Breast epithelium (tissue), 4 donors: Measurements from ENCODE around the gene PLB1. TPM values are rescaled to one million over a fixed set of nuclear protein-coding genes. Genes with fewer than 3 reads are reported as not detected.

Source experiments
- DNase-seq, 2 donors: peaks; one replicate each; pipeline ENCODE4 v3.0.0-alpha.2; 2019; ENCODE audit warnings: low spot score in 2 of 2
- H3K27ac ChIP-seq, 2 donors: fragments of 200-600 bp; sonication (generic) in 1 of 2; one replicate each; pipeline ENCODE4 v1.5.1; 2016 to 2019; ENCODE audit warnings: mild to moderate bottlenecking in 1 of 2
- H3K27me3 ChIP-seq, 2 donors: fragments of 200-600 bp; sonication (generic) in 1 of 2; one replicate each; pipeline versions ENCODE4 v1.5.1 to v1.6.0; 2017 to 2019; ENCODE audit warnings: control low read depth in 1 of 2, mild to moderate bottlenecking in 1 of 2
- H3K36me3 ChIP-seq: fragments of 200-600 bp; one replicate; pipeline ENCODE4 v1.5.1; 2019
- H3K4me1 ChIP-seq, 2 donors: fragments of 200-600 bp; sonication (generic); one replicate each; pipeline ENCODE4 v1.5.1; 2016 to 2019; ENCODE audit warnings: control low read depth in 1 of 2
- H3K4me3 ChIP-seq, 3 donors: fragments of 200-600 bp; sonication (generic); 1 replicate in 2 of 3; 2 replicates in 1 of 3; pipeline ENCODE4 v1.5.1; 2016 to 2019; ENCODE audit warnings: mild to moderate bottlenecking in 3 of 3, moderate library complexity in 2 of 3
- H3K9me3 ChIP-seq, 2 donors: fragments of 200-600 bp; sonication (generic) in 1 of 2; one replicate each; pipeline ENCODE4 v1.5.1; 2016 to 2019; ENCODE audit warnings: control low read depth in 1 of 2
- CTCF ChIP-seq, 3 donors: fragments of 450-650 bp; IDR thresholded peaks; one replicate each; pipeline ENCODE4 v1.5.1; 2016 to 2017; ENCODE audit warnings: antibody characterized with exemption in 3 of 3, mild to moderate bottlenecking in 3 of 3, moderate library complexity in 3 of 3
- POLR2A ChIP-seq: fragments of 450-650 bp; IDR thresholded peaks from one replicate; pipeline ENCODE4 v1.6.1; 2016; ENCODE audit warnings: antibody characterized with exemption, mild to moderate bottlenecking, moderate library complexity
- POLR2AphosphoS5 ChIP-seq, 3 donors: sonication (generic); formaldehyde crosslinking; IDR thresholded peaks; one replicate each; pipeline ENCODE4 v1.6.1; 2017; ENCODE audit warnings: antibody characterized with exemption in 3 of 3
- intact Hi-C: fragments of 100-400 bp; cut with DNase I; formaldehyde crosslinking; loops from one replicate; pipeline ENCODE4 v1.15.1; 2023; ENCODE audit warnings: low total_unique reads
- total RNA-seq, 3 donors: library from RNA; depleted of rRNA; stranded (reverse); fragments of >200 nt; gene quantifications; one replicate each; pipeline ENCODE4 v1.1.0, GENCODE V29; 2016

The PLB1 gene
- total RNA-seq, 3 donors from 2014 or later, result 5.6 to 11.9 (median 8.8) TPM

- no peak overlapping the region for H3K27ac ChIP-seq
- no peaks in the 10 kb centered on the region for H3K9me3 ChIP-seq
- no peaks in the 10 kb centered on the region for H3K36me3 ChIP-seq
- no peaks in the 10 kb centered on the region for H3K4me1 ChIP-seq
- intact Hi-C loops, result no loop called here
- H3K4me3 ChIP-seq, result no peak overlapping the region
- no peaks in the 10 kb centered on the region for H3K27me3 ChIP-seq
- DNase-seq, result no peak
- no peak for TF ChIP-seq CTCF (IDR thresholded peaks at IDR 0.05)
- TF ChIP-seq POLR2AphosphoS5 (IDR thresholded peaks at IDR 0.05), result no peak
- TF ChIP-seq POLR2A, result no peak
Measured at GRCh38 chr2:28475088-28475595, 20.7 kb upstream of the PLB1 start.

- TF ChIP-seq POLR2AphosphoS5 (IDR thresholded peaks at IDR 0.05) (no peak), CTCF (IDR thresholded peaks at IDR 0.05) (no peak), POLR2A (no peak)
- Histone ChIP-seq H3K4me1 (no peaks in the 10 kb centered on the region), H3K27me3 (no peaks in the 10 kb centered on the region), H3K27ac (no peak overlapping the region), H3K9me3 (no peaks in the 10 kb centered on the region), H3K4me3 (no peak overlapping the region), H3K36me3 (no peaks in the 10 kb centered on the region)
- intact Hi-C loops, result loop anchor here (1.0 kb wide), 1 partner anchor 29 kb away; no protein-coding TSS in a partner anchor
- no peak for DNase-seq
Measured at GRCh38 chr2:28477087-28477486, 18.8 kb upstream of the PLB1 start.

- Histone ChIP-seq H3K4me3 (no peak overlapping the region), H3K4me1 (no peaks in the 10 kb centered on the region), H3K36me3 (no peaks in the 10 kb centered on the region), H3K27me3 (no peaks in the 10 kb centered on the region), H3K9me3 (no peaks in the 10 kb centered on the region), H3K27ac (no peak overlapping the region)
- no peak for DNase-seq
- TF ChIP-seq POLR2AphosphoS5 (IDR thresholded peaks at IDR 0.05) (no peak), POLR2A (no peak), CTCF (IDR thresholded peaks at IDR 0.05) (no peak)
- intact Hi-C loops, result loop anchor here (1.0 kb wide), 1 partner anchor 29 kb away; no protein-coding TSS in a partner anchor
Measured at GRCh38 chr2:28477645-28478044, 18.2 kb upstream of the PLB1 start.

GRCh38 chr2:28480403-28481049 is 15.3 kb upstream of the PLB1 start:
- H3K36me3 ChIP-seq, result no peaks in the 10 kb centered on the region
- no peak overlapping the region for H3K4me3 ChIP-seq
- no peaks in the 10 kb centered on the region for H3K27me3 ChIP-seq
- intact Hi-C loops, result no loop called here
- no peak for DNase-seq
- no peaks in the 10 kb centered on the region for H3K9me3 ChIP-seq
- no peak overlapping the region for H3K27ac ChIP-seq
- no peaks in the 10 kb centered on the region for H3K4me1 ChIP-seq
- no peak for TF ChIP-seq CTCF (IDR thresholded peaks at IDR 0.05)

GRCh38 chr2:28481905-28482304 is 14.0 kb upstream of the PLB1 start:
- intact Hi-C loops, result no loop called here
- TF ChIP-seq CTCF (IDR thresholded peaks at IDR 0.05), result no peak
- no peak for TF ChIP-seq POLR2AphosphoS5 (IDR thresholded peaks at IDR 0.05)
- no peak for TF ChIP-seq POLR2A
- H3K4me3 ChIP-seq, result no peak overlapping the region
- DNase-seq, result no peak
- H3K27ac ChIP-seq, result no peak overlapping the region
- no peaks in the 10 kb centered on the region for H3K27me3 ChIP-seq
- H3K9me3 ChIP-seq, result no peaks in the 10 kb centered on the region
- no peaks in the 10 kb centered on the region for H3K36me3 ChIP-seq
- H3K4me1 ChIP-seq, result no peaks in the 10 kb centered on the region
